Prostate gland (tissue), 2 donors: Measurements from ENCODE around the gene SRD5A2. TPM values are rescaled to one million over a fixed set of nuclear protein-coding genes. Genes with fewer than 3 reads are reported as not detected.

ENCODE experiments used
- DNase-seq: peaks from one replicate; pipeline ENCODE4 v3.0.0-alpha.2; 2019; ENCODE audit warnings: low spot score
- H3K27ac ChIP-seq, 2 donors: fragments of 200-600 bp; sonication (generic); 2 replicates each; pipeline ENCODE4 v1.5.1; 2017 to 2019
- H3K27me3 ChIP-seq: fragments of 200-600 bp; sonication (generic); replicated peaks from 2 replicates; pipeline ENCODE4 v1.5.1; 2019; ENCODE audit not compliant: insufficient read depth
- H3K36me3 ChIP-seq, 2 donors: fragments of 200-600 bp; sonication (generic); 1 replicate in 1 of 2; 2 replicates in 1 of 2; pipeline versions ENCODE4 v1.5.1 to v1.8.1; 2017 to 2019
- H3K4me1 ChIP-seq: fragments of 200-600 bp; sonication (generic); replicated peaks from 2 replicates; pipeline ENCODE4 v1.5.1; 2019
- H3K4me3 ChIP-seq, 2 donors: fragments of 200-600 bp; sonication (generic); 2 replicates each; pipeline ENCODE4 v1.5.1; 2017 to 2019
- H3K9me3 ChIP-seq: fragments of 200-600 bp; sonication (generic); 2 replicates; pipeline ENCODE4 v1.5.1; 2017
- POLR2A ChIP-seq: fragments of 450-650 bp; IDR thresholded peaks from one replicate; pipeline ENCODE4 v1.6.1; 2016; ENCODE audit warnings: antibody characterized with exemption, mild to moderate bottlenecking
- POLR2AphosphoS5 ChIP-seq: sonication (generic); formaldehyde crosslinking; IDR thresholded peaks from one replicate; pipeline ENCODE4 v1.6.1; 2017; ENCODE audit warnings: antibody characterized with exemption
- WGBS: methylation state at CpG from one replicate; pipeline ENCODE4 v1.1.5; 2018; 5-methylcytosine and 5-hydroxymethylcytosine counted together
- intact Hi-C: fragments of 100-400 bp; cut with DNase I; formaldehyde crosslinking; loops from one replicate; pipeline ENCODE4 v1.14.2; 2022
- total RNA-seq, 2 donors: library from RNA; depleted of rRNA; stranded (reverse); fragments of >200 nt; gene quantifications; one replicate each; pipeline ENCODE4 v1.1.0, GENCODE V29; 2016
- TF ChIP-seq, protein P1 (sequence below), 4 experiments: fragments of 200-600 bp in 2 of 4; fragments of 450-650 bp in 2 of 4; sonication (generic) in 2 of 4; IDR thresholded peaks; 1 replicate in 3 of 4; 2 replicates in 1 of 4; pipeline ENCODE4 v1.5.1; 2016 to 2019; ENCODE audit warnings: antibody characterized with exemption in 4 of 4, mild to moderate bottlenecking in 2 of 4, moderate library complexity in 2 of 4

Gene SRD5A2, protein sequence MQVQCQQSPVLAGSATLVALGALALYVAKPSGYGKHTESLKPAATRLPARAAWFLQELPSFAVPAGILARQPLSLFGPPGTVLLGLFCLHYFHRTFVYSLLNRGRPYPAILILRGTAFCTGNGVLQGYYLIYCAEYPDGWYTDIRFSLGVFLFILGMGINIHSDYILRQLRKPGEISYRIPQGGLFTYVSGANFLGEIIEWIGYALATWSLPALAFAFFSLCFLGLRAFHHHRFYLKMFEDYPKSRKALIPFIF
- total RNA-seq: 1 to 10 TPM; 5.0 to 8.5 TPM

DNA sequence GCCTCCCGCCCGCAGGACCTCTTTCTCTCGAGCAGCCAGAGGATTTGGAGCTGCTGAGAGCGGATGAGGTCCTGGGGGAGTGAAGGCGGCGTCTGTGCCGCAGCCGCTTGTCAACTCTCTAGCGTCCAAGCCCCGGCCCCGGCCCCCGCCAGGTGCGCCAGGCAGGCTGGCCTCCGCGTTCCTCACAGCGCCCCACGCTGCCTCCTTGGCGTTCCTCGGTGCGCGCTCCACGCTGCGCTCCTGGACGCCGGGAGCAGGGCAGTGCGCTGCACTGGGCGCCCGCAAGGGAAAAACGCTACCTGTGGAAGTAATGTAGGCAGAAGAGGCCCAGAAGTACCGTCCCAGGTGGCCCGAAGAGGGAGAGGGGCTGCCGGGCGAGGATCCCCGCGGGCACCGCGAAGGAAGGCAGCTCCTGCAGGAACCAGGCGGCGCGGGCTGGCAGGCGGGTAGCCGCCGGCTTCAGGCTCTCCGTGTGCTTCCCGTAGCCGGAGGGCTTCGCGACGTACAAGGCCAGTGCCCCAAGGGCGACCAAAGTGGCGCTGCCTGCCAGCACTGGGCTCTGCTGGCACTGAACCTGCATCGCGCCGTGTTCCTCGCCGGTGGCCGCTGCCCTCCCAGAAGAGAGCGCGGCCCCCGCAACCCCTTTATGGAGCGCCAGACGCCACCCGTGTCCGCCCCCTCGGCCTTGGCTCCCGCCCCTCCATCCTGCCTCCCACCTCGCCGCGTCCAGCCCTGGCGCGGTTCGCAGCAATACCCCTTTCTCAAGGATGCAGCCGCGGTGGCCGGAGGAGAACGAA is at the start of gene SRD5A2:
SRD5A2 (minus strand) TSS at position 618 of the 797 bp plus-strand sequence; CDS start at position 580, 38 bp downstream.
- Histone ChIP-seq H3K27me3 (peaks cover 7% of the 10 kb centered on the region), H3K4me1 (no peaks in the 10 kb centered on the region), H3K27ac (peak within 1 kb of the TSS; percentile 75 to 79), H3K9me3 (no peaks in the 10 kb centered on the region), H3K4me3 (peak within 1 kb of the TSS; percentile 39 to 44), H3K36me3 (no peaks in the 10 kb centered on the region)
- no peak for DNase-seq
- TF ChIP-seq, protein P1, sequence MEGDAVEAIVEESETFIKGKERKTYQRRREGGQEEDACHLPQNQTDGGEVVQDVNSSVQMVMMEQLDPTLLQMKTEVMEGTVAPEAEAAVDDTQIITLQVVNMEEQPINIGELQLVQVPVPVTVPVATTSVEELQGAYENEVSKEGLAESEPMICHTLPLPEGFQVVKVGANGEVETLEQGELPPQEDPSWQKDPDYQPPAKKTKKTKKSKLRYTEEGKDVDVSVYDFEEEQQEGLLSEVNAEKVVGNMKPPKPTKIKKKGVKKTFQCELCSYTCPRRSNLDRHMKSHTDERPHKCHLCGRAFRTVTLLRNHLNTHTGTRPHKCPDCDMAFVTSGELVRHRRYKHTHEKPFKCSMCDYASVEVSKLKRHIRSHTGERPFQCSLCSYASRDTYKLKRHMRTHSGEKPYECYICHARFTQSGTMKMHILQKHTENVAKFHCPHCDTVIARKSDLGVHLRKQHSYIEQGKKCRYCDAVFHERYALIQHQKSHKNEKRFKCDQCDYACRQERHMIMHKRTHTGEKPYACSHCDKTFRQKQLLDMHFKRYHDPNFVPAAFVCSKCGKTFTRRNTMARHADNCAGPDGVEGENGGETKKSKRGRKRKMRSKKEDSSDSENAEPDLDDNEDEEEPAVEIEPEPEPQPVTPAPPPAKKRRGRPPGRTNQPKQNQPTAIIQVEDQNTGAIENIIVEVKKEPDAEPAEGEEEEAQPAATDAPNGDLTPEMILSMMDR (IDR thresholded peaks at IDR 0.05): no peak
- TF ChIP-seq POLR2AphosphoS5: no peak
- no peak for TF ChIP-seq POLR2A
- 1% methylated on average over 76 of the region's 76 CpGs for WGBS
- intact Hi-C loops: loop anchor here (5.0 to 10.0 kb wide), 3 partner anchors 53 to 254 kb away; no protein-coding TSS in a partner anchor

DNA sequence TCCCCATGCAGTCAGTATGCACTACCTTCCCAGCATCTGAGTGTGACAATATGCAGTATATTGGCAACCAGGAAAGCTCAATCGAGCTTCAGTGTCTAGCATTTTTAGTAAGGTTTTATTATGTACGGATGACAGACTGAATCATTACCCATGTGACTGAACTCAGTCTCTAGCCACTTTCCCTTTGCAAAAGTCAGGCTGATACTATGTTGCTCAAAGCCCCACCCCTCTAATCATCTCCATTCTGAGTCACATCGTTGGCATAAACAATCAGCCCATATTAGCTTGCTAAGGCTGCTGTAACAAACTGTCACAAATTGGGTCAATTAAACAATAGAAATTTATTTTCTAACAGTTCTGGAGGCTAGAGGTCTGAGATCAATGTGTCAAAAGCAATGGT is 25.8 kb upstream of the SRD5A2 start:
- Histone ChIP-seq H3K4me1 (no peaks in the 10 kb centered on the region), H3K9me3 (no peaks in the 10 kb centered on the region), H3K27me3 (no peaks in the 10 kb centered on the region), H3K36me3 (no peaks in the 10 kb centered on the region), H3K27ac (no peak overlapping the region), H3K4me3 (no peak overlapping the region)
- TF ChIP-seq POLR2A: no peak
- no peak for TF ChIP-seq POLR2AphosphoS5
- TF ChIP-seq, protein P1 (IDR thresholded peaks at IDR 0.05): no peak
- intact Hi-C loops: no loop called here
- WGBS: 90% methylated on average over 3 of the region's 3 CpGs
- no peak for DNase-seq

DNA sequence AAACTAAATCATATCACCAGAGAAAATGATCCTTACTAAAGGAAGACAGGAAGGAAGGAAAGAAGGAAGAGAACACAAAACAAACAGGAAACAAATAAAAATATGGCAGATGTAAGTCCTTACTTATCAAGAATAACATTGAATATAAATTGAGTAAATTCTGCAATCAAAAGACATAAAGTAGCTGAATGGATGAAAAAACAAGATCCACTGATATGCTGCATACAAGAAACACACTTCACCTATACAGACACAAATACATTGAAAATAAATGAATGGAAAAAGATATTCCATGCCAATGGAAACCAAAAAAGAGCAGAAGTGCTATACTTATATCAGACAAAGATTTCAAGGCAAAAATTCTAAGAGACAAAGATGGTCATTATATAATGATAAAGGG is 18.0 kb upstream of the SRD5A2 start:
- Histone ChIP-seq H3K9me3 (no peaks in the 10 kb centered on the region), H3K4me3 (no peak overlapping the region), H3K4me1 (no peaks in the 10 kb centered on the region), H3K27ac (no peak overlapping the region), H3K27me3 (no peaks in the 10 kb centered on the region), H3K36me3 (no peaks in the 10 kb centered on the region)
- TF ChIP-seq POLR2AphosphoS5: no peak
- no peak for TF ChIP-seq POLR2A
- TF ChIP-seq, protein P1 (IDR thresholded peaks at IDR 0.05): no peak
- DNase-seq: no peak
- intact Hi-C loops: no loop called here

DNA sequence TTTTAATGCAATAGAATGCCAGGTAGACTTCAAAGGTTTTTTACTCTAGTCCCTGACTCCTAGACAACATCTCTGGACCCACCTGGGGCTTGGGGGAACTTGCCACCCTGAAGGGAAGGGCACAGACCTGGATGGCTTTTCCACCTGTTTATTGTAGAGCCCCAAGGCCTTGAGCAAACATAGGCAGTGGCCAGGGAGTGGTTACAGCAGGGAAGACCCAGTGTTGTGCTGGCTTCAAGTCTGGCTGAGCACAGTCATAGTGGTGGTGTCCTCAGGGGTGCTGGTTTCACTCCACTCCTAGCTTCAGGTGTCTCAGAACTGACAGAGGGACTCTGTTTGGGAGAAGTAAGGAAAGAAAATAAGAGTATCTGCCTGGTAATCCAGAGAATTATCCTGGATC is 5.5 kb upstream of the SRD5A2 start:
- no peak overlapping the region for H3K4me3 ChIP-seq
- no peaks in the 10 kb centered on the region for H3K36me3 ChIP-seq
- intact Hi-C loops: loop anchor here (10.0 kb wide), 2 partner anchors 161 to 249 kb away; no protein-coding TSS in a partner anchor
- no peaks in the 10 kb centered on the region for H3K4me1 ChIP-seq
- H3K27me3 ChIP-seq: peaks cover 3% of the 10 kb centered on the region
- H3K27ac ChIP-seq: no peak overlapping the region
- TF ChIP-seq POLR2A (no peak), POLR2AphosphoS5 (no peak)
- TF ChIP-seq, protein P1 (IDR thresholded peaks at IDR 0.05): no peak
- no peak for DNase-seq
- no peaks in the 10 kb centered on the region for H3K9me3 ChIP-seq
